WI38 (cell line): ENCODE results near the gene SNCB.

Experiments used
- H3K4me3 ChIP-seq: 2 replicates; pipeline ENCODE4 v1.5.1; 2011; ENCODE audit warnings: low read depth, mild to moderate bottlenecking, control low read depth, low read length
- CTCF ChIP-seq: IDR thresholded peaks from 2 replicates; pipeline ENCODE4 v1.5.1; 2012; ENCODE audit warnings: low read depth, mild to moderate bottlenecking, control low read depth, low read length

The SNCB gene

GRCh38 chr5:176660860-176661641 is 30.7 kb upstream of the SNCB start:
- TF ChIP-seq CTCF: peak; percentile 88
- H3K4me3 ChIP-seq: no peak overlapping the region

- TF ChIP-seq CTCF: no peak
- H3K4me3 ChIP-seq: no peak overlapping the region
Observed at GRCh38 chr5:176660530-176660859, 30.2 kb upstream of the SNCB start.

GRCh38 chr5:176659860-176660461 is 29.6 kb upstream of the SNCB start:
- no peak for TF ChIP-seq CTCF
- H3K4me3 ChIP-seq: no peak overlapping the region

GRCh38 chr5:176659512-176659839 is 29.1 kb upstream of the SNCB start:
- H3K4me3 ChIP-seq: no peak overlapping the region
- no peak for TF ChIP-seq CTCF

GRCh38 chr5:176658817-176659511 is 28.6 kb upstream of the SNCB start:
- TF ChIP-seq CTCF: no peak
- H3K4me3 ChIP-seq: no peak overlapping the region

- no peak overlapping the region for H3K4me3 ChIP-seq
- TF ChIP-seq CTCF: peak; percentile 90
Observed at GRCh38 chr5:176658007-176658599, 27.8 kb upstream of the SNCB start.

GRCh38 chr5:176656467-176656990 is 26.2 kb upstream of the SNCB start:
- TF ChIP-seq CTCF: no peak
- no peak overlapping the region for H3K4me3 ChIP-seq
